NCI-H2227 (cell line): ENCODE results near the gene MBOAT2.
"Not testable (repeated sequence)": the region's sequence is repeated elsewhere in the genome, so short reads cannot be mapped to it uniquely, and the experiment has no call there.

ENCODE experiments used
- DNase-seq: peaks from one replicate; lab custom pipeline; 2025; ENCODE audit not compliant: unreplicated experiment; lab: John Stamatoyannopoulos, UW

Gene MBOAT2

GRCh38 chr2:8965216-8965969, 38.1 kb downstream of the MBOAT2 start:
- DNase-seq: no peak

DNA sequence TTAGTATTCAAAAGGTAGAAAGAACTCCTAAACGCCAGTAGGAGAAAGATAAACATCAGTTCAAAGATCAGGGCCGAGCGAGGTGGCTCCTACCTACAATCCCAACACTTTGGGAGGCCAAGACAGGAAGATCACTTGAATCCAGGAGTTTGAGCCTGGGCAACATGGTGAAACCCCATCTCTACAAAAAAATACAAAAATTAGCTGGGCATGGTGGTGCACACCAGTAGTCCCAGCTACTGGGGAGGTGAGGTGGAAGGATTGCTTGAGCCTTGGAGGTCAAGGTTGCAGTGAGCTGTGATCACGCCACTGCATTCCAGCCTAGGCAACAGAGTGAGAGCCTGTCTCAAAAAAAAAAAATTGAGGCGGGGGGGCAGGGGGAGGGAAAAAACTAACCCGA, 40.6 kb downstream of the MBOAT2 start:
- no peak for DNase-seq

GRCh38 chr2:8957628-8958027, 45.9 kb downstream of the MBOAT2 start:
- DNase-seq: no peak

- DNase-seq: no peak
These were observed 46.7 kb downstream of the MBOAT2 start for GRCh38 chr2:8956774-8957173.

DNA sequence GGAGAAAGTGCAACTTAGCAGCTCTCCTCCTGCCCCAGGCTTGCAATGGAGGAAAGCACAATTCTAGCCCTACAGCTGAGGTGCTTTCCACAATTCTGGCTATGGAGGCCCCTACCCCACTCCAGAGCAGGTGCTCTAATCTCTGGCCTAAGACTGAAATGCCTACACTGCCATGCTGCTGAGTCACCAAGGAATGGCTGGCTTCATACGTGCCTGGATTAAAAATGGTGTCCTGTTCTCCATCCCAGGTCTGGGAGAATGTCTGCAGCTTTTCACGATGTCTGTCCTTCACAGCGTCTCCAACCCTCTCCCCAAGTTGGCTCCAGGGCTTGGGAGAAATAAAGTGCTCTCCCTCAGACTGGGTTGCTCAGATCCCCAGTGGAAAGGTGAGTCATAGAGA, 48.5 kb downstream of the MBOAT2 start:
- DNase-seq: no peak

DNA sequence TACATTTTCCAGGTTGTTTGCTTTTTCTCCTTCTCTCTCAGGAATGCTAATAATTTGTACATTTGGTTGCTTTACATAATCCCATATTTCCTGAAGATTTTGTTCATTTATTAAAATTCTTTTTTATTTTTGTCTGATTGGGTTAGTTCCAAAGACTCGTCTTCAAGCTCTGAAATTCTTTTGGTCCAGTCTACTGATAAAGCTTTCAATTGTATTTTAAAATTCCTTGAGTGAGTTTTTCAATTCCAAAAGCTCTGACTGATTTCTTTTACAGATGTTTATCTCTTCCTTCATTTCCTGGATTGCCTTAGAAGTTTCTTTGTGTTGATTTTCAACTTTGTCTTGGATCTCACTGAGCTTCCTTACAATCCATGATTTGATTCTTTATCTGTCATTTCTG, 50.0 kb downstream of the MBOAT2 start:
- DNase-seq: no peak

DNA sequence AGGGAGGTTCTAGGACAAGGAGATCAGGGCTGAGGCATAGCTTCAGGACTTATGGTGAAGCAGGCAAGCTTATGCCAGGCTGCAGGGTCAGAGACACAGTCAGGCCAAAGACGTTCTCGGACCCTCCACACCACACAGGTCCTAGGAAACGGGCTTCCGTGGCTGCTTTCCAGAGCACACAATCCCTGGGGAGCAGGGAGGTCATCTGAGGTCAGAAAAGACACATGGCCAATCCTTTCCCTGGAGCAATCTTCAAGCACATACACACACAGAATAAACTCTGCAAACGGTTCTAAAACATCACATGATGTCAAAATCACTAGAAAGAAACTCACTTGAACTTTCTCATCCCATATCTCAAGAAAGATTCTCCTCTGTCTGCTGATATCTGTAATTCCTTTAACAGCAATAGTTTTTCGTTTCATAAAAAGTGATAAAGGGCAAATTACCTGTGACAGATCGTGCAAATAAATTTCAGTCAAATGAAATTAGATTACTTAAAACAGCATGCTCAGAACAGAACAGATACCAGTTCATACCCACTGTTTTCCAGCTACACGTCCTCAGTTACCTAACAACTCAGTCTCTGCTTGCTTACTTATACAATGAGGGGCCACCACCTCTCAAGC, 63.9 kb downstream of the MBOAT2 start:
- no peak for DNase-seq

DNA sequence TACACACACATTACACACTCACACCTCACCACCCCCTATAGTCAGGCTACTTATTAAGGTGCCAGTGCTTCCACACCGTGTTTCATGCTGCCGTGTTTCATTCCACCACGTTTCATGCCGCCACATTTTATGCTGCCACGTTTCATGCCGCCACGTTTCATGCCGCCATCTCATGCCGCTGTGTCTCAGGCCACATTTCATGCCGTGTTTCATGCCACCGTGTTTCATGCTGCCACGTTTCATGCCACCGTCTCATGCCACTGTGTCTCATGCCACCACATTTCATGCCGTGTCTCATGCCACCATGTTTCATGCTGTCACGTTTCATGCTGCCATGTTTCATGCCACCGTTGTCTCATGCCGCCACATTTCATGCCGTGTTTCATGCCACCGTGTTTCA, 65.1 kb downstream of the MBOAT2 start:
- no peak for DNase-seq

- DNase-seq: no peak
These were observed 67.5 kb downstream of the MBOAT2 start for GRCh38 chr2:8935982-8936381.

DNA sequence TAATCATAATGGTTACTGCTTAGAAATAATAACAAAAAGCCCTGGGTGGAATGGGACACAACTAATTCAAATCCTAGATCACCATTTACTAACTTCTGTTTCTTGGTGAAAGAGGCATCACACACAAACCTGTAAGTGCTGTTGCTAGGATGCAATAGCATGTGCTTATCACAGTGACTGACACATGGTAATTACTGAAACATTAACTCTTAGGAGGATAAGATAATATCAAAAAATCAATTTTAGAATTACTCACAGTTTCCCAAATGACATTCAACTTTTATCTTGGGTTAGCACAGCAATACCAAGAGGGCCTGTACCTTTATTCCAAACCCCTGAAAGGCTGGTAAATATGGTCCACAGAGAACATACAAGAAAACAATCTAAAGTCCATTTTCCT, 69.1 kb downstream of the MBOAT2 start:
- no peak for DNase-seq

DNA sequence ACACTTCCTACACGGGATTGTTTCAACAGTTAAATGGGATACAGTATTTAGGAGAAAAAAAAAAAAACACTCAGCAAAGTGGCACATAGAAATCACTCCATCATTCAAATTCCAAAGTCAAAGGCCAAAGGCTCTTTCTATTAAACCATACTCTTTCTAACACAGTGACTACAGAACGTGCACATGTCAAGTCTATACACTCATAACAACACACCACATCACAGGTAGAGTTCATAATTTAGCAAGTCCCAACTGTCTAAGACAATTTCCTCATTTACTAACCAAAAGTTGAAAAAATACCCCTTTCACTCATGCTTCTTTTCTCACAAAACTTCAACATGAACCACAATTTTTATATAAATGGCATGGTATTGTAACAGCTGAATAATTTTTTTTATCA, 70.8 kb downstream of the MBOAT2 start:
- DNase-seq: no peak

- not testable (repeated sequence) for DNase-seq
These were observed 73.3 kb downstream of the MBOAT2 start for GRCh38 chr2:8930185-8930584.

- DNase-seq: no peak
These were observed 74.4 kb downstream of the MBOAT2 start for GRCh38 chr2:8929128-8929527.

DNA sequence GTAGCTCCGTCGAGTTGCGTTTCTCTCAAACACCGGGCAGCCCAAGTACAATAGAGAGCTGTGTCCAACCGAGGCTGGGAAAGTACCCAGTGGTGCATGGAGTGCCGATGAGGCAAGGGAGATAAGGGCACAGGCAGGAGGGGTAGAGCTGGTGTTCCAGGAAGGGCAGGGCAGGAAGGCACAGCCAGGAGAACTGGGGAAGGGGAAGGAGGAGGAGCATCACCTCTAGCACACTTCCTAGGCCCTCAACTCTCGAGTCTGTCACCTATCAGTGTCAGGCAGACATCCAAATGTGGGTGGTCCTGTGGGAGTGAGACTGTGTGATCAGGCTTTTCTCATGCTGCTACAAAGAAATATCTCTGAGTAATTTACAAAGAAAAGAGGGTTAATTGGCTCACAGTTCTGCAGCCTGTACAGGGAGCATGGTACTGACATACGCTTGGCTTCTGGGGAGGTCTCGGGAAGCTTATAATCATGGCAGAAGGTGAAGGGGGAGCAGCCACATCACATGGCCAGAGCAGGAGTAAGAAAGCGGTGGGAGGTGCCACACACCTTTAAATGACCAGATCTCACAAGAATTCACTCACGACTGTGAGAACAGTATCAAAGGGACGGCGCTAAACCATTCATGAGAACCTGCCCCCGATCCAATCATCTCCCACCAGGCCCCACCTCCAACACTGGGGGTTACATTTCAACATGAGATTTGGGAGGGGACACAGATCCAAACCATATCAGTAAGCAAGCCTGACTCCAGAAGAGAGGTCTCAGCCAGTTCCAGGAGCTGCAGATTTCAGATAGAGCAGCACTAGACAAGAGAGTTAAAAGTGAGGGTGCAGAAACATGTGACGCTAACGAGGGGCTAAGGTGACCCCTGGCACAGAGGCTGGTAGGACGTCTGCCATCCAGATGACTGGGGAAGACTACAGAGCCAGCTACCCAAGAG, 75.7 kb downstream of the MBOAT2 start:
- no peak for DNase-seq

DNA sequence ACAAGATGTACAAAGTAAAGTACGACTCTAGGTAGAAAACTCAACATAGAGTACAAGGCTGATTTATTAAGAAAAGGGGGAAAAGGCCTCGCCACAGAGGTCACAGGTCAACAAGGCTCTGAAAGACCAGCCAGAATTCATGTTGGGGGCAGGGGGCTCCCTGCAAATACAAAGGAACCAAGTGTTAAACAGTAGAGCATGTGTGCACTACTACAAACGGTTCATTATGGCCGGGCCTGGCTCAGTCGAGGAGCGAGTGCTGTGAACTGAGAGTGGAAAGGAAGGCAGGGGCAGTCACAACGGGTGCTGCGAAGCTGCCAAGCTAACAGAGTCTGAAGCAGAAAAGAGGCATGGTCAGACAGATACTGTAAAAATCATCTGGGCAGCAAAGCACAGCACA, 77.1 kb downstream of the MBOAT2 start:
- no peak for DNase-seq

- DNase-seq: no peak
These were observed 78.1 kb downstream of the MBOAT2 start for GRCh38 chr2:8925411-8925810.

DNA sequence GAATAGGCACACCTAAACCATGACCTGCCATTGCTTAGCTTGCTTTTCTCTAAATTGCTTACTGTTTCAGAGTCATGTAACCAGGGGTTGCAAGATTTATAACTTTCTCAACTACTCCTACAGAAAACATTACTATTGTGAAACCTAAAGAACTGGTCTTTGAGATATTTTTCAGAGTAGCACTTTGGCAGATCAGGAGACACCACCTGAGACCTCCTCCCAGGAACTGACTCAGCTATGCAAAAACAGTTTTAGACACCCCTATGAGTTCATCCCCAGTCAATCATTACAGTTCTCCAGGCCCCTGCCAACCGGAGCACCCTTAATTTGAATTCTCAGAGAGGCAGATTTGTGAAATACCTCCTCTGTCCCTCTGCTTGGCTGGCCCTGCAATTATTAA, 80.3 kb downstream of the MBOAT2 start:
- DNase-seq: no peak

- DNase-seq: no peak
These were observed 81.1 kb downstream of the MBOAT2 start for GRCh38 chr2:8922431-8922830.

DNA sequence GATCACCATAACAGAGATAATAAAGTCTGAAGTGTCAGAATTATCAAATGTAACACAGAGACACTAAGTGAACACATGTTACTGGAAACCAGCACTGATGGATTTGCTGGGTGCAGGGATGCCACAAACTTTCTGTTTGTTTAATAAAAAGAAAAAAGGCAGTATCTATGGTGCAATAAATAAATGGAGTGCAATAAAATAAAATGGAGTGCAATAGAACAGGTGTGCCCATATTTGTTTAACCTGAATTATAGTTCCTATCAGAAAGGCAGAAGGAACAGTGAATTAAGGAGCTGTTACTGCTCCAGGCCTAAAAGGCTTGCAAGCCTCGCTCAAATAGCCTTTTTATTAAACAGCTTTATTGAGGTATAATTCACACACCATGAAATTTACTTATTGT, 85.1 kb downstream of the MBOAT2 start:
- DNase-seq: no peak

DNA sequence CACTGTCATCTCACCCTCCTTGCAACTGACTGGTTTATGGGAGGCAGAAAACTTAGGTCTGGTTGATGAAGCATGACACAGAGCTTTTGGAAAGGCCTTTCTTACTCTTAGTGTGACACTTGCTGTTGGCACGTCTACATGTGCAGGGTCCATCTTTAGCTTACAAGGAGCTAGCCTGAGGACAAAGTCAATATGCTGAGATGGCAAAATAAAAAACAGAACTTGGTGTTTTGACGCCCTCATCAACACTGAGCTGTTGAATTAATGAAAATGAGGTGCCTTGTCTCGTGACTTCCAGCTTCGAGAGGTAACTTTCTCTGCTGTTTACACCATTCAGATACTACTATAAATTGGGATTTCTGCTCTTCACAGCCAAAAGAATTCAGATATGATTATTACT, 87.5 kb downstream of the MBOAT2 start:
- DNase-seq: no peak

GRCh38 chr2:8913767-8914166, 89.7 kb downstream of the MBOAT2 start:
- DNase-seq: not testable (repeated sequence)

DNA sequence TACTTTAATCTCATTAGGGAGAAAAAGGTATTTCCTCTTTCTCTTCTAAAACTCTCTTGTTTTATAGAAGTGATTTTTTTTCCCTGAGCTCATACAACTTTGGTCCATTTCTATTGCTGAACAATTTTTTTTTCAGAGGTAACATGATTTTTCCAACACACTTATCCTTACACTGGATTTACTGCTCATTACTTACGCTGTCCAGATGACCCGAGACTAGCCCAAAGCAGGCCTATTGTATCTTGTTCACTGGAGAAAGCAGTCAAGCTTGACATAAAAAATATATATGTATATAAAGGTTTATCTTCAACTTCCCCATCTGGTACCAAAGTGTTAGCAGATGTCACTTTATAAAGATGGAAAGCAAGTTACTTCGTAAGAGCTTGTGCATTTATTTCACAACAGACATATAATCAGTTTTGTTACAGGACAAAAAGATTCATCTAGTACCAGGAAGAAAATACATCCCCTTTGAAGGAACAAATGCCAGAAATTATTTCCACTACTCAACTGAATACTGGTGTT, 95.7 kb downstream of the MBOAT2 start:
- DNase-seq: no peak
